H1 (cell line): ENCODE results near the gene OSBPL2. TPM values are rescaled to one million over a fixed set of nuclear protein-coding genes. Genes with fewer than 3 reads are reported as not detected.

Experiments used
- JUN ChIP-seq: IDR thresholded peaks from 2 replicates; pipeline ENCODE4 v1.6.1; 2011; ENCODE audit warnings: low read depth, mild to moderate bottlenecking, improper control_type of control experiment, low read length
- JUND ChIP-seq: IDR thresholded peaks from 2 replicates; pipeline ENCODE4 v1.6.1; 2011; ENCODE audit warnings: mild to moderate bottlenecking, improper control_type of control experiment, low read length
- KDM4A ChIP-seq: IDR thresholded peaks from one replicate; pipeline ENCODE4 v1.7.1; 2012; ENCODE audit warnings: low read depth, mild to moderate bottlenecking, moderate library complexity, low read length, inconsistent platforms; ENCODE audit not compliant: severe bottlenecking
- NRF1 ChIP-seq: IDR thresholded peaks from 2 replicates; pipeline ENCODE4 v1.6.1; 2011; ENCODE audit warnings: mild to moderate bottlenecking, low read depth, low read length, improper control_type of control experiment
- POLR2A ChIP-seq, 2 experiments: IDR thresholded peaks; 1 replicate in 1 of 2; 2 replicates in 1 of 2; pipeline ENCODE4 v1.6.1; 2011; ENCODE audit warnings: low read depth in 2 of 2, low read length in 2 of 2, mild to moderate bottlenecking in 2 of 2; ENCODE audit errors: control extremely low read depth in 1 of 2
- RXRA ChIP-seq: IDR thresholded peaks from 2 replicates; pipeline ENCODE4 v1.6.1; 2011; ENCODE audit warnings: low read depth, mild to moderate bottlenecking, low read length, moderate library complexity; ENCODE audit not compliant: insufficient read depth
- SIX5 ChIP-seq: IDR thresholded peaks from 2 replicates; pipeline ENCODE4 v1.6.1; 2011; ENCODE audit warnings: mild to moderate bottlenecking, low read depth, low read length
- SRF ChIP-seq: IDR thresholded peaks from 2 replicates; pipeline ENCODE4 v1.6.1; 2011; ENCODE audit warnings: mild to moderate bottlenecking, low read depth, low read length, moderate library complexity
- SUZ12 ChIP-seq: fragments of 200-600 bp; sonication (generic); IDR thresholded peaks from 2 replicates; pipeline ENCODE4 v1.6.1; 2012; ENCODE audit warnings: mild to moderate bottlenecking, inconsistent platforms, low read length, moderate library complexity, mixed read lengths
- TBP ChIP-seq: IDR thresholded peaks from 2 replicates; pipeline ENCODE4 v1.6.1; 2011; ENCODE audit warnings: low read depth, low read length, improper control_type of control experiment
- polyA plus RNA-seq, 7 experiments: library from polyadenylated mRNA; depleted of rRNA in 3 of 7; stranded (reverse) in 5 of 7; unstranded in 2 of 7; fragments of >200 nt in 5 of 7; fragments of 200-250 nt in 2 of 7; gene quantifications; 1 replicate in 5 of 7; 2 replicates in 1 of 7; 4 replicates in 1 of 7; pipeline versions ENCODE4 v1.2.1 to v1.2.3, GENCODE V29; 2011 to 2013; ENCODE audit warnings: missing spikeins in 2 of 7, mixed read lengths in 2 of 7
- total RNA-seq: library from RNA; stranded (reverse); fragmentation: NEBNext Ultra II Directional; extraction: Animal tissue kit (Norgen Biotek cat#: 25700); gene quantifications from 2 replicates; pipeline ENCODE4 v1.2.1, GENCODE V29; 2021
- TF ChIP-seq, protein P1 (sequence below): fragments of 300-600 bp; sonication (generic); IDR thresholded peaks from 2 replicates; pipeline ENCODE4 v1.7.1; 2012; ENCODE audit warnings: low read length, moderate library complexity, mild to moderate bottlenecking, inconsistent platforms; ENCODE audit not compliant: insufficient replicate concordance
- TF ChIP-seq, protein P2 (sequence below): IDR thresholded peaks from 2 replicates; pipeline ENCODE4 v1.6.1; 2012; ENCODE audit warnings: inconsistent platforms

Gene OSBPL2
- total and polyA plus RNA-seq, 2 of the 8 experiments (the other 6 are each of a cell fraction or from before 2014, with no cell fraction given), result 11.7 to 42.4 TPM

DNA sequence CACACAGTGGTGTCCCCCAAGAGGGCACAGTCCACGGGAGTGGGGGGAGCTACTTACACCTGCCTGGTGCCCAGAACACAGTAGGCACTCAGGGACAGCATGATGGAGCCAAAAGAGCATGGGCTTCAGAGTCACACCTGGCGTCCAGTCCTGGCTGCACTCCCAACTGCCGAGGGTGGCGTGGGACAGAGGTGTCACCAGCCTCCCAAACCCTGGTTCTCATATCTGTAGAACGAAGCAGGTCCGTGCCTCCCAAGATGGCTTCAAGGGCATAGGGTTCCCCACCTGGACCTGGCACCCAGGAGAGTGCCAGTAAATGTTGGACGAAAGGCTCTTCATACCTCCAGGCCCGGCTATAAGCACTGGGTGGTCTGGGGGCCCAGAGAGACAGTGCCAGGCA is 27.1 kb upstream of the OSBPL2 start (continued):
- TF ChIP-seq, protein P1, sequence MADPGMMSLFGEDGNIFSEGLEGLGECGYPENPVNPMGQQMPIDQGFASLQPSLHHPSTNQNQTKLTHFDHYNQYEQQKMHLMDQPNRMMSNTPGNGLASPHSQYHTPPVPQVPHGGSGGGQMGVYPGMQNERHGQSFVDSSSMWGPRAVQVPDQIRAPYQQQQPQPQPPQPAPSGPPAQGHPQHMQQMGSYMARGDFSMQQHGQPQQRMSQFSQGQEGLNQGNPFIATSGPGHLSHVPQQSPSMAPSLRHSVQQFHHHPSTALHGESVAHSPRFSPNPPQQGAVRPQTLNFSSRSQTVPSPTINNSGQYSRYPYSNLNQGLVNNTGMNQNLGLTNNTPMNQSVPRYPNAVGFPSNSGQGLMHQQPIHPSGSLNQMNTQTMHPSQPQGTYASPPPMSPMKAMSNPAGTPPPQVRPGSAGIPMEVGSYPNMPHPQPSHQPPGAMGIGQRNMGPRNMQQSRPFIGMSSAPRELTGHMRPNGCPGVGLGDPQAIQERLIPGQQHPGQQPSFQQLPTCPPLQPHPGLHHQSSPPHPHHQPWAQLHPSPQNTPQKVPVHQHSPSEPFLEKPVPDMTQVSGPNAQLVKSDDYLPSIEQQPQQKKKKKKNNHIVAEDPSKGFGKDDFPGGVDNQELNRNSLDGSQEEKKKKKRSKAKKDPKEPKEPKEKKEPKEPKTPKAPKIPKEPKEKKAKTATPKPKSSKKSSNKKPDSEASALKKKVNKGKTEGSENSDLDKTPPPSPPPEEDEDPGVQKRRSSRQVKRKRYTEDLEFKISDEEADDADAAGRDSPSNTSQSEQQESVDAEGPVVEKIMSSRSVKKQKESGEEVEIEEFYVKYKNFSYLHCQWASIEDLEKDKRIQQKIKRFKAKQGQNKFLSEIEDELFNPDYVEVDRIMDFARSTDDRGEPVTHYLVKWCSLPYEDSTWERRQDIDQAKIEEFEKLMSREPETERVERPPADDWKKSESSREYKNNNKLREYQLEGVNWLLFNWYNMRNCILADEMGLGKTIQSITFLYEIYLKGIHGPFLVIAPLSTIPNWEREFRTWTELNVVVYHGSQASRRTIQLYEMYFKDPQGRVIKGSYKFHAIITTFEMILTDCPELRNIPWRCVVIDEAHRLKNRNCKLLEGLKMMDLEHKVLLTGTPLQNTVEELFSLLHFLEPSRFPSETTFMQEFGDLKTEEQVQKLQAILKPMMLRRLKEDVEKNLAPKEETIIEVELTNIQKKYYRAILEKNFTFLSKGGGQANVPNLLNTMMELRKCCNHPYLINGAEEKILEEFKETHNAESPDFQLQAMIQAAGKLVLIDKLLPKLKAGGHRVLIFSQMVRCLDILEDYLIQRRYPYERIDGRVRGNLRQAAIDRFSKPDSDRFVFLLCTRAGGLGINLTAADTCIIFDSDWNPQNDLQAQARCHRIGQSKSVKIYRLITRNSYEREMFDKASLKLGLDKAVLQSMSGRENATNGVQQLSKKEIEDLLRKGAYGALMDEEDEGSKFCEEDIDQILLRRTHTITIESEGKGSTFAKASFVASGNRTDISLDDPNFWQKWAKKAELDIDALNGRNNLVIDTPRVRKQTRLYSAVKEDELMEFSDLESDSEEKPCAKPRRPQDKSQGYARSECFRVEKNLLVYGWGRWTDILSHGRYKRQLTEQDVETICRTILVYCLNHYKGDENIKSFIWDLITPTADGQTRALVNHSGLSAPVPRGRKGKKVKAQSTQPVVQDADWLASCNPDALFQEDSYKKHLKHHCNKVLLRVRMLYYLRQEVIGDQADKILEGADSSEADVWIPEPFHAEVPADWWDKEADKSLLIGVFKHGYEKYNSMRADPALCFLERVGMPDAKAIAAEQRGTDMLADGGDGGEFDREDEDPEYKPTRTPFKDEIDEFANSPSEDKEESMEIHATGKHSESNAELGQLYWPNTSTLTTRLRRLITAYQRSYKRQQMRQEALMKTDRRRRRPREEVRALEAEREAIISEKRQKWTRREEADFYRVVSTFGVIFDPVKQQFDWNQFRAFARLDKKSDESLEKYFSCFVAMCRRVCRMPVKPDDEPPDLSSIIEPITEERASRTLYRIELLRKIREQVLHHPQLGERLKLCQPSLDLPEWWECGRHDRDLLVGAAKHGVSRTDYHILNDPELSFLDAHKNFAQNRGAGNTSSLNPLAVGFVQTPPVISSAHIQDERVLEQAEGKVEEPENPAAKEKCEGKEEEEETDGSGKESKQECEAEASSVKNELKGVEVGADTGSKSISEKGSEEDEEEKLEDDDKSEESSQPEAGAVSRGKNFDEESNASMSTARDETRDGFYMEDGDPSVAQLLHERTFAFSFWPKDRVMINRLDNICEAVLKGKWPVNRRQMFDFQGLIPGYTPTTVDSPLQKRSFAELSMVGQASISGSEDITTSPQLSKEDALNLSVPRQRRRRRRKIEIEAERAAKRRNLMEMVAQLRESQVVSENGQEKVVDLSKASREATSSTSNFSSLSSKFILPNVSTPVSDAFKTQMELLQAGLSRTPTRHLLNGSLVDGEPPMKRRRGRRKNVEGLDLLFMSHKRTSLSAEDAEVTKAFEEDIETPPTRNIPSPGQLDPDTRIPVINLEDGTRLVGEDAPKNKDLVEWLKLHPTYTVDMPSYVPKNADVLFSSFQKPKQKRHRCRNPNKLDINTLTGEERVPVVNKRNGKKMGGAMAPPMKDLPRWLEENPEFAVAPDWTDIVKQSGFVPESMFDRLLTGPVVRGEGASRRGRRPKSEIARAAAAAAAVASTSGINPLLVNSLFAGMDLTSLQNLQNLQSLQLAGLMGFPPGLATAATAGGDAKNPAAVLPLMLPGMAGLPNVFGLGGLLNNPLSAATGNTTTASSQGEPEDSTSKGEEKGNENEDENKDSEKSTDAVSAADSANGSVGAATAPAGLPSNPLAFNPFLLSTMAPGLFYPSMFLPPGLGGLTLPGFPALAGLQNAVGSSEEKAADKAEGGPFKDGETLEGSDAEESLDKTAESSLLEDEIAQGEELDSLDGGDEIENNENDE, result no peak
- no peak for TF ChIP-seq RXRA
- TF ChIP-seq, protein P2, sequence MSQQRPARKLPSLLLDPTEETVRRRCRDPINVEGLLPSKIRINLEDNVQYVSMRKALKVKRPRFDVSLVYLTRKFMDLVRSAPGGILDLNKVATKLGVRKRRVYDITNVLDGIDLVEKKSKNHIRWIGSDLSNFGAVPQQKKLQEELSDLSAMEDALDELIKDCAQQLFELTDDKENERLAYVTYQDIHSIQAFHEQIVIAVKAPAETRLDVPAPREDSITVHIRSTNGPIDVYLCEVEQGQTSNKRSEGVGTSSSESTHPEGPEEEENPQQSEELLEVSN, result no peak
- TF ChIP-seq JUN, result no peak
- TF ChIP-seq POLR2A (IDR thresholded peaks at IDR 0.05; ENCODE audit: control extremely low read depth in 1 of 2, low read depth in 2 of 2, low read length in 2 of 2), result no peak
- no peak for TF ChIP-seq SUZ12
- no peak for TF ChIP-seq TBP
- TF ChIP-seq KDM4A, result no peak
- no peak for TF ChIP-seq JUND
- no peak for TF ChIP-seq SIX5
- TF ChIP-seq NRF1, result no peak
- no peak for TF ChIP-seq SRF
